Fibroblast of peridontal ligament (primary cell): ENCODE data around the gene LMF1.

ENCODE experiments used
- DNase-seq: peaks from one replicate; pipeline ENCODE4 v3.0.0-alpha.2; 2010; ENCODE audit errors: extremely low read depth

The LMF1 gene

DNA sequence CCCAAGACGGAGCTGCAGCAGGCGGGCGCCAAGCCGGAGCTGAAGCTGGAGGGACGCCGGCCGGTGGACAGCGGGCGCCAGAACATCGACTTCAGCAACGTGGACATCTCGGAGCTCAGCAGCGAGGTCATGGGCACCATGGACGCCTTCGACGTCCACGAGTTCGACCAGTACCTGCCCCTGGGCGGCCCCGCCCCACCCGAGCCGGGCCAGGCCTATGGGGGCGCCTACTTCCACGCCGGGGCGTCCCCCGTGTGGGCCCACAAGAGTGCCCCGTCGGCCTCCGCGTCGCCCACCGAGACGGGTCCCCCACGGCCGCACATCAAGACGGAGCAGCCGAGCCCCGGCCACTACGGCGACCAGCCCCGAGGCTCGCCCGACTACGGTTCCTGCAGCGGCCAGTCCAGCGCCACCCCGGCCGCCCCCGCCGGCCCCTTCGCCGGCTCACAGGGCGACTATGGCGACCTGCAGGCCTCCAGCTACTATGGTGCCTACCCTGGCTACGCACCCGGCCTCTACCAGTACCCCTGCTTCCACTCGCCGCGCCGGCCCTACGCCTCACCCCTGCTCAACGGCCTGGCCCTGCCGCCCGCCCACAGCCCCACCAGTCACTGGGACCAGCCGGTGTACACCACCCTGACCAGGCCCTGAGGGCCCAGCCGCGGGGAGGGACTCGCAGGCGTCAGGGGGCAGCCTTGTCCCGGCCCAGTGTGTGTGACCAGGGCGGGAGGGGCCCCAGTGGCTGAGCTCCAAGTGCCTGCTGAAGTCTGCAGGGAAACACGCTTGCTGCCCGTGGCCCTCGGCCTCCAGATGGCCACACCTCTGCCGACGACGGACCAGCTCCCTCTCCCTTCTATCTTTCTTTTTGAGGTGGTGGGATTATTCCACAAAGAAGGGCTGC lies 14.2 kb upstream of the LMF1 start:
- DNase-seq: no peak

DNA sequence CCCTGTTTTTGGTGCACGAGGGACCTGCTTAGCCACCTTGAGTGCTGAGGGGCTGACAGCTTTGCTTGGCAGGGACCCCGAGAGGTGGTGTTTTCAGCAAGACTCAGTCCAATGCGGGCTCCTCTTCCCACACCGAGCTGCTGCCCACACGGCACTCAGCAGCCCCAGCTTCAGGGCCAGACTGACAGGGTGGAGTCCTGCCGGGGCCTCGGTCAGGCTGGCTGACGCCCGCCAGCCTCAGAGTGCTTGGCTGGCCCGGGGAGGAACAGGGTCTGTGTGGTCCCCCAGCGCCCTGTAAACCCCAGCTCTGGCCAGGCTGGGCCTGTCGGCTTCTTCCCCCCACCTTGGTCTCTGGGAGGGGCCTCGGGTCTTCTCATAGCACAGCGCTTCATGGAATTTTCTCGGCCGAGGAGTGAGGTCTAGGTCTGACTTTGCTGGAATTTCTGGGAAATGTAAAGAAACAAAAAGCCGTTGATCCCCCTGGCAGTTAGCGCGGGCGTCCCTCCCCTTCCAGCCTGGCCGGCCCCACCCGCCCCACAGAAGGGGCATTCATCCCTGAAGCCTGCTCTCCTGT lies 13.4 kb upstream of the LMF1 start:
- no peak for DNase-seq

DNA sequence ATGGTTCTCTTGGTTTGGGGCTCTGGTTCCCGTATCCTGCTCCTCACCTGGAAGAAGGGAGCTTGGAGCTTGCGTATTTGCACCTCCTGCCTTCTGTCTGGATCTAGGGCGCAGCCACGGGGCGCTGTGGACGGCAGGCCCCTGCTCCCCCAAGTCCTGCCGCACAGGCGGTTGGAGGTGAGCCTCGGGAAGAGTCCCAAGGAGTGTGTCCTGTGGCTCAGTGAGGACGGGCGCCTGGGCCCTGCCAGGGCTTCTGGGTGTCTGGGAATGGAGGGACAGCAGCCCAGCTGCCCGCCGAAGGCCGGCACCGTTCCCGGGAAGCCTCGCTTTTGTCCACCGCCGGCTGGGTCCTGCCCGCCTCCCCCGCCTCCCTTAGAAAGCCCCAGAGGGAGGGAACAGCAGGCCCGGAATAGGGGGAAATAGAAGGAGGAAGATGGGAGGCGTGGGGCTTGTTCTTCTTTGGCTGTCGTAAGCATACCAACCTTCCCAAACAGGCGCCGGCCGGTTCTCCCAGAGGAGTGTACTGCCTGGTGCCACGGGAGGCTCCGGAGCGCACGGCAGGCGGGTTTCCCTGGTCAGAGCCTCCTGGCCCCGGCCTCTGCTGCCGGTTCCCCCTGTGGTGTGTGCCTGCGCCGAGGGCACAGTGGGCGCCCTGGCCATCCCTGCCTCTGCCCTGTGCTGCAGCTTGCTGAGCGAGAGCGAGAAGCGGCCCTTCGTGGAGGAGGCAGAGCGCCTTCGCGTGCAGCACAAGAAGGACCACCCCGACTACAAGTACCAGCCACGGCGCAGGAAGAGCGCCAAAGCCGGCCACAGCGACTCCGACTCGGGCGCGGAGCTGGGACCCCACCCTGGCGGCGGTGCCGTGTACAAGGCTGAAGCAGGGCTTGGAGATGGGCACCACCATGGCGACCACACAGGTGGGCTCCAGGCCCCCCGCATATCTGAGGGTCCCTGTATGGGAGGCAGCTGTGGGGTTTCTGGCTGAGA lies 12.6 kb upstream of the LMF1 start:
- no peak for DNase-seq

DNA sequence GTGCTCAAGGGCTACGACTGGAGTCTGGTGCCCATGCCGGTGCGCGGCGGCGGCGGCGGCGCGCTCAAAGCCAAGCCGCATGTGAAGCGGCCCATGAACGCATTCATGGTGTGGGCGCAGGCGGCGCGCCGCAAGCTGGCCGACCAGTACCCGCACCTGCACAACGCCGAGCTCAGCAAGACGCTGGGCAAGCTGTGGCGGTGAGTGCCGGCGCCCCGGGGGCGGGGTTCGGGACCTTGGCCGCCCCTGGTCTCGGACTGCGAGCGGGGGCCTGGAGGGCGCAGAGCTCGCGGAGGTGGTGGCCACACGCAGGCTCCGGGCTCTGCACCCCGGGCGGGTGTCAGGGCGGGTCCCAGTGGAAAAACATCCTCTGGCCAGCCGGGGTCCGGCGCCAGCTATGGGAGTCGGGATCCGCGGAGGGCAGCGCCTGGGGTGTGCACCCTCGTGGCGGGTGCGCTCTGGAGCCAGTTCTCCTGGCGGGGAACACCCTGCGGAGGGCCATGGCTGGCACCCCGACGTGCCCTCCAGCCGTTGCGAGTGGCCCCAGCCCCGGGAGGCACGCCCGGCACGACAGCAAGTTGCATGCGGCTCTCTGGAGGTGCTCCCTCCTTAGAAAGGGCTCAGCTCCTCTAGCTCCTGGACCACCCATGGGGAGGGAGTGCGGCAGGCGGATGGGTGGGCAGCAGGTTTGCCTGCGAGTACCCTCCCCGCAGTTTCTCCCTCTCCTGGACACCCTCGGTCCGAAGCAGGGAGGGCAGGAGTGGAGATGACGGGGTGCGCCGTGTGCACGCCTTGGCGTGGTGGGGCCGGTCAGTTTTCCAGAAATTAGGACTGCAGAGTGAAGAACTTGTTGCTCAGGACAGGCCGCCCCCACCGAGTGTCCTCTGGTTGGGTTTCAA lies 11.6 kb upstream of the LMF1 start:
- no peak for DNase-seq

DNA sequence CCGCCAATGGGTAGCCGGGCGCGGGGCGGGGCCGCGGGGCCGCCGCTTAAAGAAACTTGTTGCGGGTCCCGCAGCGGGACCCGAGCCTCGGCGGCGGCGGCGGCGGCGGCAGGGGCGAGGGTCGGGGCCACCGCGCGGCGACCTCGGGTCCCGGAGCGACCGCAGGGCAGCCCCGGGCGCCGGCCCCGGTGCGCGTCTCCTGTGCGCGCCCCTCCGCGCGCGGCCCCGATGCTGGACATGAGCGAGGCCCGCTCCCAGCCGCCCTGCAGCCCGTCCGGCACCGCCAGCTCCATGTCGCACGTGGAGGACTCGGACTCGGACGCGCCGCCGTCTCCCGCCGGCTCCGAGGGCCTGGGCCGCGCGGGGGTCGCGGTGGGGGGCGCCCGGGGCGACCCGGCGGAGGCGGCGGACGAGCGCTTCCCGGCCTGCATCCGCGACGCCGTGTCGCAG lies 10.9 kb upstream of the LMF1 start, which contains the start of gene SOX8:
Gene SOX8, plus strand, starts transcription at position 76 of the 450 bp plus-strand sequence. Its CDS starts 153 bp downstream, at position 229.
- no peak for DNase-seq

DNA sequence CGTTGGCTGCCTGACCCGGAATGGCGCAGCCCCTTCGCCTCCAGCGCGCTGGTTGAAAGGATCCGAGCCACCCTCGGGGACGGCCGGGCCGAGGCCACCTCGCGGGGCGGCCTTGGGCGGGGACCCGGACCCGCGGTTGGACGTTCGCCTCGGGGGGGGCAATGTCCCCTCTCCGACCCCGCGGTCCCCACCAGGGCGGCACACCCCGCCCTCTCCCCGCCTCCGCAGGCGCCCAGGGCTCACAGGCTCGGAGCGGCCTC lies 9.7 kb upstream of the LMF1 start:
- DNase-seq: no peak

DNA sequence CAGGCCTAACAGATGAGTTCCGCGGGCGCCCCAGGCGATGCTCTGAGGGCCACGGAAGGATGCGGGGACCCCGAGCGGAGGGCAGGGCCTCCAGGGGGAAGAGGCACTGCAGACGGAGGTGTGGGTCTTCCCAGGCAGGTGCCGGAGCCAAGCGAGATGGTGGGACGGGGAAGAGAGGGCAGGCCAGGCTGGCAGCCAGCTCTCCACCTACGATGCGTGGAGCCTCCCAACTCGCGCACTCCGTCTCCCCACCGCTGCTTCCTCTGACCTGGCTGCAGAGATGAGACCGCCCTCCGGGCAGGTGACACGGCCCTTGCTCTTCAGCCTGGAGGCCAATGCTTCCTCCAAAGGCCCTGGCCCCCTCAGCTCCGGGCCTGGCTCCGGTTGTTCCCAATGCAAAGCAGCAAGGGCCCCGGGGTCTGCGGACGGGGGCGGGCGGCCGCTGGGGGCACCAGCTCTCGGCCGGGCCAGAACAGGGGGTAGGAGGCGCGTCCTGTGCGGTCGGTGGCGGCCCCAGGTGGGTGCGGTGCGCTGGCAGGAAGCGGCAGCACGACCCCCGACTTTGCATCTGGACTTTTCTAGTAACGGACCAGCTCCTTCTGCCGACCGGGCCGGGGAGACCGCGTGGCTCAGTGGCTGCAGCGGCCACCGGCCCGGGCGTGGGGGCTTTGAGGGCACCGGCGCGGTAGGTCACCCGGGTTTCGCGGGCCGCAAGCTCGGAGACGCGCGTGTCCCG lies 9.2 kb upstream of the LMF1 start:
- no peak for DNase-seq

DNA sequence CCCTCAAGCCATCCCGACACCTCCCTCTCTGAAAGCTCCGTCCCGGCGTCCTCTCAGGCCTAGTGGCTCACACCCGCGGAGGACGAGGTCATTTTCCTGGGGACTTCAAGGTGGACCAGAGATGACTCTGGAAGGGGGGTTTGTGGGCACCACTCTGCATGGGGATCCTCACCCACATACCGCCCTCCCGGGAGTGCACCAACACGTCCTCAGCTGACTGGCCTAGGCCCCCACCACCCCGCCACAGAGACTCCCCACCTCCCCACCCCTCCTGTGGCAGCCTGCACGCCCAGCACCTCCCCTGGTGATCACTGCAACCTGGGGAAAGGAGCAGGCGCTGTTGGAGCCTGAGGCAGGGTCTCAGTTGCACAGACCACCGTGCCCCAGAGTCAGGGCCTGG lies 8.4 kb upstream of the LMF1 start:
- no peak for DNase-seq

DNA sequence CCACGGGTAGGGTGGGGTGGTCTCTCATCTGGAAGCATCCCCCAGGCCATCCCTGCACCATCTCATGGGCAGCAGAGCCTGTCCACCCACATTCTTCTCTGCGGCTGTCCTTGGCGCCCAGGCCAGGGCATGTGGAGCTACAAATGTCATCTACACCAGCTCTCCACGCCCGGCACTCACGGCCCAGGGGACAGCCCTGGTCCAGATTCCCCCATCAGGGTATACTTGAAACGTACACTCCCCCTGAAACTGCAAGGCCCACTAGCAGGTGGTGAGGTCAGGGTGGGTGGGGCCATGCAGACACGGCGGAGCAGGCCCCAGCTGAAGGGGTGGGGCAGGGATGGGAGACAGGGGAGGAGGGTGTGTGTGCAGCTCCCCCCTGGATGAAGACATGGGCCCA lies 7.6 kb upstream of the LMF1 start:
- no peak for DNase-seq

DNA sequence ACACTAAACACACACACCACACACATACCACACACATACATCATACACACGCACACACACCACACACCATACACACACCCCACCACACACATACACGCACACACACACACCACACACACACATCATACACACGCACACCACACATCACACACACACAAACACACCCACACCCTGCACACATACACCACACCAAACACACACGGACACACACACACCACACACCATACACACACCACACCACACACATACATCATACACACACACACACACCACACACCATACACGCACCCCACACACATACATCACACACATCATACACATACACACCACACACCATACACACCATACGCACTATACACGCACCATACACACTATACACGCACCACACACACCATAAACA lies 7.1 kb upstream of the LMF1 start:
- DNase-seq: no peak

DNA sequence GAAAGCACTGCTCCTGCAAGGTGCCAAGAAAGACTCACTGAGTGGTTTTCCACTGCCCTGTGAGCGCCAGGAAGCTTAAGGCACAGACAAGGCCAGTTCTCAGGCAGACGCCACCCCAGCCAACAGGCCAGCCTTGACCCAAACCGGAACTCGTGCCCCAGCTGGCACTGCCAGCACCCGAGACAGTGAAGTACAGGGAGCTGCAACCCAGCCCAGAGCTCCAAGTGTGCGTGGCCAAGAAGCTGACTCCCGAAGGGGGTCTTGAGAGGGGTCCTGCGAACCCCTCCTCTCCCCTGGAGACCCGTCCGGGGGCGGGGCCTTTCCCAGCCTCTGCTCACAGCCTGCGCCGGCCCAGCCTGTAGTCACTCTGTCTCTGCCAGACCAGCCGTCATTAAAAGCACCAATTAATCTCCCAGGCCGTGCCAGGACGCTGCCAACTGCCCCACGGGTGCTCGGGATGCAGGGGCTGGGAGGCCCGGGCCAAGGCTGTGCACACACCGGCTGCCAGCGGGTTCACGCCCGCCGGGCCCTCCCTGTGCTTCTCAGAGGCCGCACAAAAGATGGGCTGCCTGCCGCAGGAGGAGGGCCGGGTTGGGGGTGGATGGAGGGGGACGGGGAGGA lies 6.4 kb upstream of the LMF1 start:
- DNase-seq: no peak

DNA sequence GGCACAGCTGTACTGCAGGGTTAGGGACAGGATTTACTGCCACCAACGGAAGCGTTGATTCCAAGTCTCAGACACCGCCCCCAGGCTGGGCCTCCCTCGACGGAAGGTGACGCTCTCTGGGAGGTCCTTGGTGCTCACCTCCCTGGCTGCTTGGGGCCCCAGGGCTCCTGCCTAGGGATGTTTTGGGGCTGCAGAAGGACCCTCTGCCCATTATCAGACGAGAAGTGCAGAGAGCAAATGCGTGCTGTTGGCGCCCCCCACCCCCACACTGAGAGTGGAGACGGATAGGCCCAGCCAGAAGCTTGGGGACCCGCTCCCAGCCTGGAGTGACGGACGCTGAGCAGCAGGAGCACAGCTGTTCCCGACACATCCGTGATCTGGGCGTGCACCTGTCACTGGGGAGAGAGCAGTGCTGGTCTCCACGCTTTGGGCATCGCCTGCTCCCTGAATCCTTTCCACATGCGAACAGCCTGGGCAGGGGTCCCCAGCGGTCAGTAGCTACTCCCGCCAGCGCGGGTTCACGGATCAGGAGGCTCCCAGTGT lies 5.7 kb upstream of the LMF1 start:
- DNase-seq: no peak

DNA sequence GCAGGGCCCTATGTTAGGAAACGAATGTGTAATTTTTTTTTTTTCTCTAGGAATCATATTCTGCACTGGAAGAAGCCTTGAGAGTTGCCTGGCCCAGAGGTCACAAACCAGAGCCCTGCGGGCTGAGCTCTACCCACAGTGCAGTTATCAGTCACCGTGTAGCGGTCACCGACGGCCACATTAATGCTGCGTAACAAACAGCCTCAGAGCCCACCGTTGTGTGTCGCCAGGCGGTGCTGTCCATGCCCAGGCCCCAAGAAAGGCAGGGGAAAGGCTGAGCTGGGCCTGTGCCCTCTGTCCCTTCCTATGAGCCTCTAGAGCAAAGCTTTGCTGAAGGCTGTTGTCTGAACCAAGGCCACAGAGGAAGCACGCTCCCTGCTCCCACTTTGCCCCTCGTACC lies 4.5 kb upstream of the LMF1 start:
- no peak for DNase-seq

DNA sequence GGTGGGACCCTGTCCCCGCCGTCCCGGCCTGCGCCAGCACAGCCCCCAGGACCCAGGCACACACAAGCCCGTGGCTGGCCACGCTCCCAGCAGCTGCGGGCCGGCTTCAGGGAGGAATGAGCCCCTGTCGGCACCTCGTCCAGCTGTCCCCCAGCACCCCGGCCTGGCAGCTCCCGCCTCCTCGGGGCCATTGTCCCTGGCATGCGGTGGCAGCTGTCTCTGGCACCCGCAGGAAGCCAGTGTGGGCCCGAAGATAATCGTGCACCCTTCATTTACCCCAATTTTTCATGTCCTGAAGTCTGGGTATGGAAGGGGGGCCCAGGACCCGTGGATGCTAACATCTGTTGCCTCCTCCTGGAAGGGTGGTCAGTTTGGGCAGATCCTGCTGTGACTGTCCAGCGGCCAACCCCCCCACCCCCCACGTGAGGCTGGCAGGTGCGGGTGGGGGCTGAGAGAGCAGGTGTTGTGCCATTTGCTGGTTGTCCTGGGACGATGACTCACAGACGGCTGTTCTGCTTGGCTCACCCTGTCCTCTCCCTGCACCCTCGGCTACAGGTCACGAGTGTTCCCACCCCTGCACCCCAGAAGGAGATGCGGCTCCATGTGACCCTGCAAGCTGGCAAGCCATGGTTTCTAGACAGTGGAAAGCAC lies 4.0 kb upstream of the LMF1 start:
- DNase-seq: no peak

DNA sequence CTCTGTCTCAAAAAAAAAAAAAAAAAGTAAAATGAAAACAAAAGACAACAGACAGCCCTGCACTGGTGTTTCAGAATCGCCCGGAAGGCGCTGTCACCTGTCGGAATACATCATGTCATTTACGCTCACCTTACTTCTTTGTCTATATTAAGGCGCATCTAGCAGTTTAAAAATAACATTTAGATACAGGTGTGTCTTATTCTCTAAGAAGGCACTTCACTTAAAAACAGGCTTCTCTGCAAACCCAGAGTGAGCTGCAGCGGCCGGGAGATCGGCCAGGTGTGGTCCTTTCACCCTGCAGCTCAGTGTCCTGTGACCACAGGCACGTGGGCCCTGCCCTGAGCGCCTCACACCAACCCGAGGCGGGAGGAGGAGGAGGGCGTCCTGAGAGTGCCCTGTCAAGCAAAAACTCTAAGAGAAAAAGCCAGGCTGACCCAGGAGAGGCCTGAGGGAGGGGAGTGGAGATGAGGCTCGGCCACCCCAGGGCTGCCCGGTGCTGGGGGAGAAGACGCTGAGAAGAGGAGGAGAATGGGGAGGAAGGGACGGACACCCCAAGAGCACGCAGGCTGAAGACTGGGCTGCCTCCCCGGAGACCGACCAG lies 3.3 kb upstream of the LMF1 start:
- DNase-seq: no peak

DNA sequence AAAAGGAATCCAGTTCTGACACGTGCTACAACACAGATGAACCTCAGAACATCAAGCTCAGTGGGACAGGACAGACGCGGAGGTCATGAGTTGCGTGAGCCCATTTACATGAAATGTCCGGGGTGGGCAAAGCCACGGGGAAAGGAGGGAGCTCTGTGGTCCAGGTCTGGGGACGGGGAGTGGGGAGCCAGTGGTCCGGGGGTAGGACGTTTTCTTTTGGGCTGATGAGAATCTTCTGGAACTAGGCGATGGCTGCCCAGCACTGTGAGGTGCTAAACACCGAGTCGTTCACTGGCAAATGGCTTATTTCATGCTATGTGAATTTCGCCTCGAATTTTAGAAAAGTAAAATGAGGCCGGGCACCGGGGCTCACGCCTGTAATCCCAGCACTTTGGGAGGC lies 2.6 kb upstream of the LMF1 start:
- DNase-seq: no peak

DNA sequence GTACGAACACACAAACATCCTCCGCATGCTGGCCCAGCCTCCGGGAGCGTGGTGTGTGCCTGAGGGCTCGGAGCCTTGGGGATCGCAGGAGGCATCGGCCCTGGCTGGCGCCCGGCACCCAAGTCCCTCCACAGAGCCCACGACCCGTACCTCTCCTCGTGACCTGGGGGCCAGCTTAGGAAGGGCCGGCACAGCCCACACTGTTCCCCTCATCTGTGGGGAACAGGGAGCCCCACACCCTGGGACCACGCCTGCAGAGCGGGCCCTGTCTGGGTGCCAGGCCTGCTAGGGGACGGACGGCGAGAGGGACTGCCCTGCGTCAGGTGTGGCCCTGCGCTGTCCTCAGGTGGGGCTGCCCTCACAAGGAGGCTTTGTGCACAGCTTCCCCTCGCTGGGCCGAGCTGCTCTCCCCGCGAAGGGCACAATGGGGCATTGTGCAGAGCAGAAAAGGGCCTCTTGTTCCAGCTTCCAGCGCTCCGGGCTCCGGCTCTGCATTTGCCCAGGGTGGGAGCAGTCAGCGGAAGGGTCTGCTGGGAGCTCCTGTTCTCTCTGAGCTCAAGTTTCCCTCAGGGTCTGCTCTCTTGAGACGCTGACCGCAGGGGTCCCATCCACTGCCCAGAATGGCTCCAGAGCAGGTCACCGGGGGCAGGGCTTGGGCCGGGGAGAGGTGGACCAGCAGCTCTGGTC lies 1.7 kb upstream of the LMF1 start:
- DNase-seq: no peak

DNA sequence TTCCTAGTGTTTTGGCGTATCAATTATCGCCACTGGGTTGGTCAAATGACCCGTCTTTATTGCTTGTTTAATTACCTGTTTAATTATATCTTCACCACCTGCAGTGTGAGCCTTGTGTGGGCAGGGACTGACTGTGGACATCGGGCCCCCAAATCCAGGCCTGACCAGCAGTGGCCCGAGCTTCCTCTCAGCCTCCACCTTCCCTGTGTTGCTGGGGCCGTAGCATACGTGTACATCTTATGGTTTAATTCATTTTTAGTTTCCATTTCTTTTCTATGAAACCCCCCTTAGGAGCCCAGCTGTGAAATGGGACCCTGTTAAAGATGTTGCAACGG lies 1.2 kb upstream of the LMF1 start:
- DNase-seq: no peak

DNA sequence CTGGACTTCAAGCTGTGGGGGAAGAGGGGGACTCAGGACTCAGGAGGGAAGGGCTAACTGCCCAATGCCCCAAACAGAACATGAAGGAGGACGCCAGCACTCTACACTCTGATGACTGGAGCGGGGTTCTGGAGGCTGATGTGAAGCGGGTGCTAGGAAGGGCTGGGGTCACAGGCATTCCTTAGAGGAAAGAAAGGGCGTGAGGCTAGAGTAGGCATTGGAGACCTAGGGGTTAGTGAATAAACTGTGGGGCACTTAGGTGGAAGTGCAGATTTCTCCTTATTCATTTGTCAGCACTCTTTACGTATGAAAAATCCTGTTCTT lies 760 bp upstream of the LMF1 start:
- no peak for DNase-seq
